K562 (cell line): ENCODE results near the gene TEAD4.
A peak's percentile ranks its signal among the peaks of the same experiment; 100 is the strongest.

Experiments used
- ZNF274 ChIP-seq: IDR thresholded peaks from 2 replicates; pipeline ENCODE4 v1.6.1; 2011; ENCODE audit warnings: low read depth, mild to moderate bottlenecking, low read length, moderate library complexity, borderline replicate concordance
- ZNF3 ChIP-seq: fragments of 250-450 bp; sonication (Bioruptor Pico); IDR thresholded peaks from 2 replicates; pipeline ENCODE4 v1.5.0; 2021; ENCODE audit warnings: mild to moderate bottlenecking, moderate library complexity
- TF ChIP-seq, protein P1 (sequence below): sonication (generic); formaldehyde crosslinking; IDR thresholded peaks from 2 replicates; pipeline ENCODE4 v1.8.0; 2022; ENCODE audit warnings: mild to moderate bottlenecking, missing genetic modification reagents, borderline replicate concordance
- TF ChIP-seq, protein P2 (sequence below): sonication (generic); formaldehyde crosslinking; IDR thresholded peaks from 2 replicates; pipeline ENCODE4 v1.5.0; 2020; ENCODE audit warnings: missing genetic modification reagents

- TF ChIP-seq ZNF3 (CRISPR knock-in tag) (no peak), ZNF274 (no peak)
- TF ChIP-seq, protein P1, sequence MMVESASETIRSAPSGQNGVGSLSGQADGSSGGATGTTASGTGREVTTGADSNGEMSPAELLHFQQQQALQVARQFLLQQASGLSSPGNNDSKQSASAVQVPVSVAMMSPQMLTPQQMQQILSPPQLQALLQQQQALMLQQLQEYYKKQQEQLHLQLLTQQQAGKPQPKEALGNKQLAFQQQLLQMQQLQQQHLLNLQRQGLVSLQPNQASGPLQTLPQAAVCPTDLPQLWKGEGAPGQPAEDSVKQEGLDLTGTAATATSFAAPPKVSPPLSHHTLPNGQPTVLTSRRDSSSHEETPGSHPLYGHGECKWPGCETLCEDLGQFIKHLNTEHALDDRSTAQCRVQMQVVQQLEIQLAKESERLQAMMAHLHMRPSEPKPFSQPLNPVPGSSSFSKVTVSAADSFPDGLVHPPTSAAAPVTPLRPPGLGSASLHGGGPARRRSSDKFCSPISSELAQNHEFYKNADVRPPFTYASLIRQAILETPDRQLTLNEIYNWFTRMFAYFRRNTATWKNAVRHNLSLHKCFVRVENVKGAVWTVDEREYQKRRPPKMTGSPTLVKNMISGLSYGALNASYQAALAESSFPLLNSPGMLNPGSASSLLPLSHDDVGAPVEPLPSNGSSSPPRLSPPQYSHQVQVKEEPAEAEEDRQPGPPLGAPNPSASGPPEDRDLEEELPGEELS, result no peak
- TF ChIP-seq, protein P2, sequence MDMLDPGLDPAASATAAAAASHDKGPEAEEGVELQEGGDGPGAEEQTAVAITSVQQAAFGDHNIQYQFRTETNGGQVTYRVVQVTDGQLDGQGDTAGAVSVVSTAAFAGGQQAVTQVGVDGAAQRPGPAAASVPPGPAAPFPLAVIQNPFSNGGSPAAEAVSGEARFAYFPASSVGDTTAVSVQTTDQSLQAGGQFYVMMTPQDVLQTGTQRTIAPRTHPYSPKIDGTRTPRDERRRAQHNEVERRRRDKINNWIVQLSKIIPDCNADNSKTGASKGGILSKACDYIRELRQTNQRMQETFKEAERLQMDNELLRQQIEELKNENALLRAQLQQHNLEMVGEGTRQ (CRISPR knock-in tag), result peak; percentile 30; the same call in 1 of the 2 replicates
These were observed 550 bp downstream of the TEAD4 start for GRCh38 chr12:2959505-2960389.
